ENCODE results near the gene NR5A1.

The NR5A1 gene

GRCh38 chr9:124505901-124506346, 1.3 kb downstream of the NR5A1 start:
- in situ Hi-C loops (cut with HindIII; ENCODE audit: low sequenced_read_pairs) = no loop called here
- DNase-seq (ENCODE audit: low read depth) = no peak

GRCh38 chr9:124505006-124505900, 1.9 kb downstream of the NR5A1 start:
- in situ Hi-C loops (cut with HindIII; ENCODE audit: low sequenced_read_pairs) = no loop called here
- no peak for DNase-seq (ENCODE audit: low read depth)
- TF ChIP-seq CTCF (IDR thresholded peaks at IDR 0.05; ENCODE audit: low read depth, low read length, missing control alignments) = no peak
- H3K4me3 ChIP-seq (ENCODE audit: low read depth, low read length) = no peak overlapping the region

More at GRCh38 chr9:124505901-124506346, 1.3 kb downstream of the NR5A1 start:
- TF ChIP-seq CTCF (IDR thresholded peaks at IDR 0.05; ENCODE audit: low read depth, low read length, missing control alignments) = no peak
- no peak overlapping the region for H3K4me3 ChIP-seq (ENCODE audit: low read depth, low read length)

GRCh38 chr9:124504530-124505005, 2.6 kb downstream of the NR5A1 start:
- in situ Hi-C loops (cut with HindIII; ENCODE audit: low sequenced_read_pairs) = no loop called here
- TF ChIP-seq CTCF (IDR thresholded peaks at IDR 0.05; ENCODE audit: low read depth, low read length, missing control alignments) = no peak
- no peak for DNase-seq (ENCODE audit: low read depth)
- H3K4me3 ChIP-seq (ENCODE audit: low read depth, low read length) = no peak overlapping the region

GRCh38 chr9:124503713-124504529, 3.3 kb downstream of the NR5A1 start:
- no peak overlapping the region for H3K4me3 ChIP-seq (ENCODE audit: low read depth, low read length)
- no peak for TF ChIP-seq CTCF (IDR thresholded peaks at IDR 0.05; ENCODE audit: low read depth, low read length, missing control alignments)
- in situ Hi-C loops (cut with HindIII; ENCODE audit: low sequenced_read_pairs) = no loop called here
- no peak for DNase-seq (ENCODE audit: low read depth)

GRCh38 chr9:124502711-124503702, 4.2 kb downstream of the NR5A1 start:
- TF ChIP-seq CTCF (IDR thresholded peaks at IDR 0.05; ENCODE audit: low read depth, low read length, missing control alignments) = no peak
- no peak overlapping the region for H3K4me3 ChIP-seq (ENCODE audit: low read depth, low read length)
- no peak for DNase-seq (ENCODE audit: low read depth)
- in situ Hi-C loops (cut with HindIII; ENCODE audit: low sequenced_read_pairs) = no loop called here
